Stimulated activated naive CD8-positive, alpha-beta T cell treated with anti-CD3 and anti-CD28 coated beads, Interleukin-15, amount 100 ng/mL, for 72 hours (primary cell): Measurements from ENCODE around the gene METTL18.
"Not testable (repeated sequence)": the region's sequence is repeated elsewhere in the genome, so short reads cannot be mapped to it uniquely, and the experiment has no call there.

Experiments used
- ATAC-seq: fragments of 150-1000 bp; cut with Tn5 transposase; 2 replicates; pipeline ENCODE4 v1.10.0; 2021; ENCODE audit warnings: mild to moderate bottlenecking, moderate library complexity
- DNase-seq, 2 donors: peaks; one replicate each; pipeline ENCODE4 v3.0.0; 2021 to 2022
- H3K27ac Mint-ChIP-seq, 2 donors: one replicate each; pipeline ENCODE4 v1.8.0; 2022; ENCODE audit warnings: mild to moderate bottlenecking in 2 of 2, mixed read lengths in 2 of 2, moderate library complexity in 2 of 2
- H3K27me3 Mint-ChIP-seq: one replicate; pipeline ENCODE4 v1.8.0; 2022; ENCODE audit warnings: mixed read lengths
- H3K4me1 Mint-ChIP-seq: one replicate; pipeline ENCODE4 v1.8.0; 2022; ENCODE audit warnings: mild to moderate bottlenecking, mixed read lengths
- H3K4me3 Mint-ChIP-seq, 2 donors: one replicate each; pipeline ENCODE4 v1.8.0; 2022; ENCODE audit warnings: mild to moderate bottlenecking in 2 of 2, mixed read lengths in 2 of 2, moderate library complexity in 1 of 2
- H3K9me3 Mint-ChIP-seq, 2 donors: one replicate each; pipeline ENCODE4 v1.8.0; 2022; ENCODE audit warnings: mixed read lengths in 2 of 2

Gene METTL18

GRCh38 chr1:169794530-169795416, at the start of gene METTL18:
METTL18 (minus strand) TSS chr1:169794907; CDS start chr1:169793695, 1,212 bp downstream.
- no peaks in the 10 kb centered on the region for H3K27me3 Mint-ChIP-seq
- peak; percentile 91 to 94 for DNase-seq
- H3K9me3 Mint-ChIP-seq, result no peaks in the 10 kb centered on the region
- peak within 1 kb of the TSS; percentile 98 to 99 for H3K27ac Mint-ChIP-seq
- H3K4me1 Mint-ChIP-seq, result peaks cover 47% of the 10 kb centered on the region
- H3K4me3 Mint-ChIP-seq, result peak within 1 kb of the TSS; percentile 87 to 96
- peak; percentile 100 for ATAC-seq

GRCh38 chr1:169838942-169839341, 44.2 kb upstream of the METTL18 start:
- DNase-seq (no peak), ATAC-seq (no peak)
- Mint-ChIP-seq H3K4me1 (peaks cover under 1% of the 10 kb centered on the region), H3K27me3 (no peaks in the 10 kb centered on the region), H3K4me3 (no peak overlapping the region), H3K27ac (no peak overlapping the region), H3K9me3 (peaks cover 17 to 29% of the 10 kb centered on the region in 2 donors)

- ATAC-seq (no peak), DNase-seq (no peak)
- Mint-ChIP-seq H3K27ac (no peak overlapping the region), H3K4me1 (no peaks in the 10 kb centered on the region), H3K4me3 (no peak overlapping the region), H3K27me3 (no peaks in the 10 kb centered on the region), H3K9me3 (peaks cover 15 to 27% of the 10 kb centered on the region in 2 donors)
These were observed 41.5 kb upstream of the METTL18 start for GRCh38 chr1:169836198-169836597.

- peaks cover 9 to 21% of the 10 kb centered on the region in 2 donors for H3K9me3 Mint-ChIP-seq
- DNase-seq (no peak), ATAC-seq (no peak)
- H3K27ac Mint-ChIP-seq, result no peak overlapping the region
- no peak overlapping the region for H3K4me3 Mint-ChIP-seq
- no peaks in the 10 kb centered on the region for H3K4me1 Mint-ChIP-seq
- no peaks in the 10 kb centered on the region for H3K27me3 Mint-ChIP-seq
These were observed 40.9 kb upstream of the METTL18 start for GRCh38 chr1:169835647-169836046.

- no peak overlapping the region for H3K4me3 Mint-ChIP-seq
- H3K4me1 Mint-ChIP-seq, result no peaks in the 10 kb centered on the region
- ATAC-seq, result no peak
- no peak for DNase-seq
- no peaks in the 10 kb centered on the region for H3K27me3 Mint-ChIP-seq
- peaks cover 5 to 13% of the 10 kb centered on the region in 2 donors for H3K9me3 Mint-ChIP-seq
- no peak overlapping the region for H3K27ac Mint-ChIP-seq
These were observed 40.2 kb upstream of the METTL18 start for GRCh38 chr1:169834869-169835268.

- Mint-ChIP-seq H3K27me3 (no peaks in the 10 kb centered on the region), H3K4me1 (no peaks in the 10 kb centered on the region), H3K27ac (no peak overlapping the region), H3K9me3 (no peaks in the 10 kb centered on the region), H3K4me3 (no peak overlapping the region)
- DNase-seq (no peak), ATAC-seq (no peak)
These were observed 38.6 kb upstream of the METTL18 start for GRCh38 chr1:169833179-169833901.

- Mint-ChIP-seq H3K27me3 (no peaks in the 10 kb centered on the region), H3K4me1 (no peaks in the 10 kb centered on the region), H3K4me3 (no peak overlapping the region), H3K9me3 (no peaks in the 10 kb centered on the region), H3K27ac (no peak overlapping the region)
- ATAC-seq, result no peak
- no peak for DNase-seq
These were observed 35.0 kb upstream of the METTL18 start for GRCh38 chr1:169829671-169830070.

GRCh38 chr1:169824153-169824552, 29.4 kb upstream of the METTL18 start:
- no peak for DNase-seq
- Mint-ChIP-seq H3K4me1 (no peaks in the 10 kb centered on the region), H3K27ac (peak overlapping the region in 1 of 2 donors; percentile 49), H3K27me3 (no peaks in the 10 kb centered on the region), H3K4me3 (no peak overlapping the region), H3K9me3 (no peaks in the 10 kb centered on the region)
- no peak for ATAC-seq

GRCh38 chr1:169821500-169821899, 26.8 kb upstream of the METTL18 start:
- H3K27ac Mint-ChIP-seq, result no peak overlapping the region

GRCh38 chr1:169816617-169817016, 21.9 kb upstream of the METTL18 start:
- no peaks in the 10 kb centered on the region for H3K9me3 Mint-ChIP-seq
- H3K4me3 Mint-ChIP-seq, result no peak overlapping the region
- no peaks in the 10 kb centered on the region for H3K27me3 Mint-ChIP-seq
- H3K4me1 Mint-ChIP-seq, result no peaks in the 10 kb centered on the region
- ATAC-seq (no peak), DNase-seq (no peak)
- H3K27ac Mint-ChIP-seq, result no peak overlapping the region

More at GRCh38 chr1:169821500-169821899, 26.8 kb upstream of the METTL18 start:
- Mint-ChIP-seq H3K4me3 (no peak overlapping the region), H3K9me3 (no peaks in the 10 kb centered on the region), H3K27me3 (no peaks in the 10 kb centered on the region), H3K4me1 (no peaks in the 10 kb centered on the region)
- no peak for DNase-seq
- no peak for ATAC-seq

GRCh38 chr1:169814265-169814664, 19.6 kb upstream of the METTL18 start:
- ATAC-seq (no peak), DNase-seq (no peak)
- Mint-ChIP-seq H3K27me3 (no peaks in the 10 kb centered on the region), H3K4me3 (no peak overlapping the region), H3K27ac (no peak overlapping the region), H3K9me3 (no peaks in the 10 kb centered on the region), H3K4me1 (no peaks in the 10 kb centered on the region)

GRCh38 chr1:169812131-169812530, 17.4 kb upstream of the METTL18 start:
- no peaks in the 10 kb centered on the region for H3K27me3 Mint-ChIP-seq
- H3K27ac Mint-ChIP-seq, result no peak overlapping the region
- no peaks in the 10 kb centered on the region for H3K4me1 Mint-ChIP-seq
- no peak overlapping the region for H3K4me3 Mint-ChIP-seq
- no peak for DNase-seq
- H3K9me3 Mint-ChIP-seq, result no peaks in the 10 kb centered on the region
- ATAC-seq, result no peak

GRCh38 chr1:169811418-169812035, 16.8 kb upstream of the METTL18 start:
- H3K4me1 Mint-ChIP-seq, ATAC-seq, H3K27me3 Mint-ChIP-seq, H3K9me3 Mint-ChIP-seq, H3K4me3 Mint-ChIP-seq, DNase-seq, H3K27ac Mint-ChIP-seq: not testable (repeated sequence)

- DNase-seq (no peak), ATAC-seq (no peak)
- no peaks in the 10 kb centered on the region for H3K27me3 Mint-ChIP-seq
- H3K9me3 Mint-ChIP-seq, result no peaks in the 10 kb centered on the region
- H3K4me1 Mint-ChIP-seq, result no peaks in the 10 kb centered on the region
- H3K27ac Mint-ChIP-seq, result no peak overlapping the region
- H3K4me3 Mint-ChIP-seq, result no peak overlapping the region
These were observed 14.8 kb upstream of the METTL18 start for GRCh38 chr1:169809370-169810095.

- H3K4me1 Mint-ChIP-seq, result no peaks in the 10 kb centered on the region
- H3K9me3 Mint-ChIP-seq, result no peaks in the 10 kb centered on the region
- H3K4me3 Mint-ChIP-seq, result no peak overlapping the region
- DNase-seq, result no peak
- H3K27ac Mint-ChIP-seq, result no peak overlapping the region
- no peak for ATAC-seq
- H3K27me3 Mint-ChIP-seq, result no peaks in the 10 kb centered on the region
These were observed 10.2 kb upstream of the METTL18 start for GRCh38 chr1:169804941-169805340.
